HEK293 (cell line): ENCODE results near the gene ZNF438.

Experiments
- CTCF ChIA-PET: fragments of 350-600 bp; formaldehyde crosslinking; extraction: SDS; loops from one replicate; lab custom pipeline; 2021; ENCODE audit warnings: antibody characterized with exemption; lab: Yijun Ruan, JAX
- POLR2A ChIA-PET: fragments of 300-600 bp; formaldehyde crosslinking; extraction: SDS; loops from one replicate; lab custom pipeline; 2020; ENCODE audit warnings: antibody characterized with exemption, inconsistent platforms; lab: Yijun Ruan, JAX
- H3K27ac ChIP-seq: fragments of 200-500 bp; sonication (Bioruptor generic); 2 replicates; pipeline ENCODE4 v1.5.1; 2014; ENCODE audit warnings: low read depth, low read length, control low read depth, inconsistent platforms; ENCODE audit errors: extremely low read depth
- H3K36me3 ChIP-seq, 2 experiments: fragments of 200-500 bp in 1 of 2; sonication (Bioruptor generic) in 1 of 2; 1 replicate in 1 of 2; 2 replicates in 1 of 2; pipeline ENCODE4 v1.5.1; 2014 to 2017; ENCODE audit warnings: inconsistent platforms in 2 of 2, low read length in 2 of 2; ENCODE audit not compliant: control insufficient read depth in 2 of 2, insufficient read depth in 1 of 2
- H3K4me1 ChIP-seq: fragments of 200-500 bp; sonication (Bioruptor generic); 2 replicates; pipeline ENCODE4 v1.5.1; 2014; ENCODE audit warnings: mild to moderate bottlenecking, low read length, inconsistent platforms; ENCODE audit not compliant: control insufficient read depth, insufficient read depth
- H3K4me3 ChIP-seq: 2 replicates; pipeline ENCODE4 v1.5.1; 2011; ENCODE audit warnings: low read depth, mild to moderate bottlenecking, control low read depth, low read length, moderate library complexity
- H3K9me3 ChIP-seq: fragments of 200-500 bp; sonication (Bioruptor generic); 2 replicates; pipeline ENCODE4 v1.5.1; 2014; ENCODE audit warnings: low read depth, low read length, inconsistent platforms; ENCODE audit not compliant: control insufficient read depth, insufficient read depth
- HOXD13 ChIP-seq: sonication (generic); formaldehyde crosslinking; IDR thresholded peaks from 2 replicates; pipeline ENCODE4 v1.8.0; 2022; ENCODE audit warnings: missing genetic modification reagents, borderline replicate concordance
- RBAK ChIP-seq: fragments of 450-650 bp; formaldehyde crosslinking; IDR thresholded peaks from 2 replicates; pipeline ENCODE4 v1.5.1; 2016; ENCODE audit warnings: missing biosample characterization, missing genetic modification characterization
- REST ChIP-seq: fragments of 450-650 bp; formaldehyde crosslinking; IDR thresholded peaks from 2 replicates; pipeline ENCODE4 v1.5.1; 2016; ENCODE audit warnings: missing biosample characterization, missing genetic modification characterization
- YY1 ChIP-seq: fragments of 450-650 bp; formaldehyde crosslinking; IDR thresholded peaks from 2 replicates; pipeline ENCODE4 v1.5.1; 2018; ENCODE audit warnings: missing biosample characterization, missing genetic modification characterization
- ZBTB11 ChIP-seq: fragments of 450-650 bp; formaldehyde crosslinking; conservative IDR thresholded peaks from 2 replicates; pipeline ENCODE4 v1.5.1; 2016; ENCODE audit warnings: low read depth, missing biosample characterization, missing genetic modification characterization
- ZBTB49 ChIP-seq: fragments of 450-650 bp; formaldehyde crosslinking; IDR thresholded peaks from 2 replicates; pipeline ENCODE4 v1.5.1; 2016; ENCODE audit warnings: missing biosample characterization, missing genetic modification characterization, low read depth
- ZNF2 ChIP-seq: fragments of 450-650 bp; formaldehyde crosslinking; IDR thresholded peaks from 2 replicates; pipeline ENCODE4 v1.5.1; 2016; ENCODE audit warnings: missing biosample characterization, missing genetic modification characterization
- ZNF280C ChIP-seq: fragments of 450-650 bp; formaldehyde crosslinking; IDR thresholded peaks from 2 replicates; pipeline ENCODE4 v1.5.1; 2016; ENCODE audit warnings: missing biosample characterization, missing genetic modification characterization
- ZNF555 ChIP-seq: fragments of 450-650 bp; formaldehyde crosslinking; conservative IDR thresholded peaks from 2 replicates; pipeline ENCODE4 v1.5.1; 2017; ENCODE audit warnings: missing biosample characterization, mild to moderate bottlenecking, missing genetic modification characterization, inconsistent platforms
- ZNF837 ChIP-seq: fragments of 450-650 bp; formaldehyde crosslinking; IDR thresholded peaks from 2 replicates; pipeline ENCODE4 v1.5.1; 2016; ENCODE audit warnings: missing biosample characterization, missing genetic modification characterization
- ZSCAN18 ChIP-seq: fragments of 450-650 bp; formaldehyde crosslinking; IDR thresholded peaks from 2 replicates; pipeline ENCODE4 v1.5.1; 2016; ENCODE audit warnings: missing biosample characterization, missing genetic modification characterization
- TF ChIP-seq, protein P1 (sequence below): fragments of 450-650 bp; formaldehyde crosslinking; IDR thresholded peaks from 2 replicates; pipeline ENCODE4 v1.5.1; 2016; ENCODE audit warnings: missing biosample characterization, missing genetic modification characterization, low read depth
- TF ChIP-seq, protein P2 (sequence below): fragments of 450-650 bp; formaldehyde crosslinking; IDR thresholded peaks from 2 replicates; pipeline ENCODE4 v1.5.1; 2016; ENCODE audit warnings: missing biosample characterization, missing genetic modification characterization, borderline replicate concordance

The ZNF438 gene

GRCh38 chr10:30818010-30818660 is 213.5 kb downstream of the ZNF438 start:
- ChIA-PET CTCF (interaction anchor here (0.6 kb wide), 1 partner anchor 262 kb away, joined by 3 read pairs; no protein-coding TSS in a partner anchor), POLR2A (no interaction called here)

DNA sequence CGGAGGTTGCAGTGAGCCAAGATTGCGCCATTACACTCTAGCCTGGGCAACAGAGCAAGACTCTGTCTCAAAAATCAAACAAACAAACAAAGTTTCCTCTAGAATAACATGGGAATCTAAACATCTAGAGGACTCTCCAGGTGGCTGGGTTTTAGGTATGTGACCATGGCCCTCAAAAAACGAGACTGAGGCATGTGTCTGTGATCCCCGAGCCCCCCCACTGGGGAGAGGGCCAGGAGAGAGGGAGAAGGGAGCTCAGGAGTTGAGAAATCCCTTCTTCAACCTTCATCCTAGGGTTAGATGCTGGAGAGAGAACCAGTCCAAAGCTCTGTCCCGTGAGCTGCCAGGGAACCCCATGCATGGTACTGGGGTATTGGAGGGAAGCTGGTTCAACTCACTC is 214.1 kb downstream of the ZNF438 start:
- no peak for TF ChIP-seq ZBTB49 (tag by site-specific recombination)
- no peak for TF ChIP-seq ZNF555
- ChIA-PET CTCF (no interaction called here), POLR2A (no interaction called here)
- Histone ChIP-seq H3K36me3 (no peaks in the 10 kb centered on the region), H3K4me1 (peaks cover 2% of the 10 kb centered on the region; the same call in 1 of the 2 replicates), H3K27ac (no peak overlapping the region), H3K4me3 (no peak overlapping the region), H3K9me3 (no peaks in the 10 kb centered on the region)

More at GRCh38 chr10:30818010-30818660, 213.5 kb downstream of the ZNF438 start:
- Histone ChIP-seq H3K4me3 (no peak overlapping the region), H3K36me3 (no peaks in the 10 kb centered on the region), H3K9me3 (no peaks in the 10 kb centered on the region), H3K27ac (no peak overlapping the region), H3K4me1 (peaks cover 2% of the 10 kb centered on the region; the same call in 1 of the 2 replicates)
- no peak for TF ChIP-seq ZNF280C (tag by site-specific recombination)
- TF ChIP-seq ZNF837 (tag by site-specific recombination): no peak
- no peak for TF ChIP-seq ZNF2 (tag by site-specific recombination)
- TF ChIP-seq, protein P1, sequence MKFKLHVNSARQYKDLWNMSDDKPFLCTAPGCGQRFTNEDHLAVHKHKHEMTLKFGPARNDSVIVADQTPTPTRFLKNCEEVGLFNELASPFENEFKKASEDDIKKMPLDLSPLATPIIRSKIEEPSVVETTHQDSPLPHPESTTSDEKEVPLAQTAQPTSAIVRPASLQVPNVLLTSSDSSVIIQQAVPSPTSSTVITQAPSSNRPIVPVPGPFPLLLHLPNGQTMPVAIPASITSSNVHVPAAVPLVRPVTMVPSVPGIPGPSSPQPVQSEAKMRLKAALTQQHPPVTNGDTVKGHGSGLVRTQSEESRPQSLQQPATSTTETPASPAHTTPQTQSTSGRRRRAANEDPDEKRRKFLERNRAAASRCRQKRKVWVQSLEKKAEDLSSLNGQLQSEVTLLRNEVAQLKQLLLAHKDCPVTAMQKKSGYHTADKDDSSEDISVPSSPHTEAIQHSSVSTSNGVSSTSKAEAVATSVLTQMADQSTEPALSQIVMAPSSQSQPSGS: no peak
- no peak for TF ChIP-seq ZBTB11 (tag by site-specific recombination)
- no peak for TF ChIP-seq RBAK (tag by site-specific recombination)

- ChIA-PET CTCF (no interaction called here), POLR2A (no interaction called here)
- H3K4me3 ChIP-seq: no peak overlapping the region
- H3K36me3 ChIP-seq: no peaks in the 10 kb centered on the region
- peaks cover 2% of the 10 kb centered on the region; the same call in 1 of the 2 replicates for H3K4me1 ChIP-seq
- no peaks in the 10 kb centered on the region for H3K9me3 ChIP-seq
- H3K27ac ChIP-seq: no peak overlapping the region
- TF ChIP-seq REST (tag by site-specific recombination) (no peak), YY1 (tag by site-specific recombination) (no peak), HOXD13 (no peak), ZSCAN18 (no peak)
- TF ChIP-seq, protein P2, sequence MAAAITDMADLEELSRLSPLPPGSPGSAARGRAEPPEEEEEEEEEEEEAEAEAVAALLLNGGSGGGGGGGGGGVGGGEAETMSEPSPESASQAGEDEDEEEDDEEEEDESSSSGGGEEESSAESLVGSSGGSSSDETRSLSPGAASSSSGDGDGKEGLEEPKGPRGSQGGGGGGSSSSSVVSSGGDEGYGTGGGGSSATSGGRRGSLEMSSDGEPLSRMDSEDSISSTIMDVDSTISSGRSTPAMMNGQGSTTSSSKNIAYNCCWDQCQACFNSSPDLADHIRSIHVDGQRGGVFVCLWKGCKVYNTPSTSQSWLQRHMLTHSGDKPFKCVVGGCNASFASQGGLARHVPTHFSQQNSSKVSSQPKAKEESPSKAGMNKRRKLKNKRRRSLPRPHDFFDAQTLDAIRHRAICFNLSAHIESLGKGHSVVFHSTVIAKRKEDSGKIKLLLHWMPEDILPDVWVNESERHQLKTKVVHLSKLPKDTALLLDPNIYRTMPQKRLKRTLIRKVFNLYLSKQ (tag by site-specific recombination): no peak
These were observed 214.9 kb downstream of the ZNF438 start for GRCh38 chr10:30816820-30817171.
